GM06990 (cell line): Measurements from ENCODE around the gene CNOT2.

Experiments used
- DNase-seq: peaks from one replicate; pipeline ENCODE4 v3.0.0-alpha.2; 2011; ENCODE audit not compliant: insufficient read length; ENCODE audit errors: extremely low read depth
- H3K27me3 ChIP-seq: replicated peaks from 2 replicates; pipeline ENCODE4 v1.6.0; 2011; ENCODE audit warnings: low read length; ENCODE audit not compliant: control insufficient read depth, insufficient read depth
- H3K36me3 ChIP-seq: 2 replicates; pipeline ENCODE4 v1.5.1; 2011; ENCODE audit warnings: low read length; ENCODE audit not compliant: control insufficient read depth, insufficient read depth
- H3K4me3 ChIP-seq: replicated peaks from 2 replicates; pipeline ENCODE4 v1.5.1; 2011; ENCODE audit warnings: low read depth, mild to moderate bottlenecking, control low read depth, low read length
- TF ChIP-seq, protein P1 (sequence below): IDR thresholded peaks from 2 replicates; pipeline ENCODE4 v1.5.1; 2011; ENCODE audit warnings: low read length, control low read depth, mild to moderate bottlenecking, inconsistent platforms; ENCODE audit not compliant: insufficient read depth, poor library complexity, severe bottlenecking

CNOT2 gene

DNA sequence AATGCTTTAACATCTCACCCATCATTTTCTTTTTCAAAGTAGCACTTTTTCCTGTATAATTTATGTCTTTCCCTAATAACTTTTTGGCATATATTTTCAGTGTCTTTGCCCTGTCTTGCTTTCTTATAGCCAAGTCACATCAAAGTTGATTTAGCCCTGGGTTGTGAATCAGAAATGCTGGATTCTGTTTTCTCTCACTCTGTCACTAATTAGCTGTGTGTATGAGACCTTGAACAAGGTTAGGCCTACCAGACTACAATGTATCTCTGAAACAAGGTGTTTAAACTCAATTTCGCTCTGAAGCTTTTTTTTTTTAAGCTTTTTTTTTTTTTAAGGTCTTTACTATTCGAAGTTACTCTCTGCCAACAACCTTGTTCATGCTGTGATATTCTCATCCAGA is 25.7 kb downstream of the CNOT2 start:
- TF ChIP-seq, protein P1, sequence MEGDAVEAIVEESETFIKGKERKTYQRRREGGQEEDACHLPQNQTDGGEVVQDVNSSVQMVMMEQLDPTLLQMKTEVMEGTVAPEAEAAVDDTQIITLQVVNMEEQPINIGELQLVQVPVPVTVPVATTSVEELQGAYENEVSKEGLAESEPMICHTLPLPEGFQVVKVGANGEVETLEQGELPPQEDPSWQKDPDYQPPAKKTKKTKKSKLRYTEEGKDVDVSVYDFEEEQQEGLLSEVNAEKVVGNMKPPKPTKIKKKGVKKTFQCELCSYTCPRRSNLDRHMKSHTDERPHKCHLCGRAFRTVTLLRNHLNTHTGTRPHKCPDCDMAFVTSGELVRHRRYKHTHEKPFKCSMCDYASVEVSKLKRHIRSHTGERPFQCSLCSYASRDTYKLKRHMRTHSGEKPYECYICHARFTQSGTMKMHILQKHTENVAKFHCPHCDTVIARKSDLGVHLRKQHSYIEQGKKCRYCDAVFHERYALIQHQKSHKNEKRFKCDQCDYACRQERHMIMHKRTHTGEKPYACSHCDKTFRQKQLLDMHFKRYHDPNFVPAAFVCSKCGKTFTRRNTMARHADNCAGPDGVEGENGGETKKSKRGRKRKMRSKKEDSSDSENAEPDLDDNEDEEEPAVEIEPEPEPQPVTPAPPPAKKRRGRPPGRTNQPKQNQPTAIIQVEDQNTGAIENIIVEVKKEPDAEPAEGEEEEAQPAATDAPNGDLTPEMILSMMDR = no peak
- DNase-seq = no peak
- no peak overlapping the region for H3K4me3 ChIP-seq
- no peaks in the 10 kb centered on the region for H3K27me3 ChIP-seq
- H3K36me3 ChIP-seq = no peaks in the 10 kb centered on the region

- TF ChIP-seq, protein P1 = no peak
- DNase-seq = no peak
- Histone ChIP-seq H3K36me3 (no peaks in the 10 kb centered on the region), H3K4me3 (no peak overlapping the region), H3K27me3 (no peaks in the 10 kb centered on the region)
Observed at GRCh38 chr12:70270108-70270507, 26.9 kb downstream of the CNOT2 start.

DNA sequence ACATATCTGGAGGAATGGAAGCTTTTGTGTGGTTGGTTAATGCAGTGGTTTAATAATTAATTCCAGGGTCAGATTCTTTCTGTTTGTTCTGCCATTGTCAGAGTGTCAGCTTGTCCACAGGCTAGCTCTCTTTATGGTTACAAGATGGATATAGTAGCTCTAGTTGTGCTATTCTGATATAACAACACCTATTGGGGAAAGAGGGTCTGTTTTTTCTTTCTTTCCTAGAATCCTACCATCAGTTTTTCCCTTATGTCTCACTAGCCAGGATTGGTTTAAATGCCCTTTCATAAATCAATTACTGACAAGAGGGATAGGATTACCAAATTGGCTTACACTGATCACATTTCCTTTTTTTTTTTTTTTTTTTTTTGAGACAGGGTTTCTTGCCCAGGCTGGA is 27.8 kb downstream of the CNOT2 start:
- no peaks in the 10 kb centered on the region for H3K27me3 ChIP-seq
- DNase-seq = no peak
- no peaks in the 10 kb centered on the region for H3K36me3 ChIP-seq
- TF ChIP-seq, protein P1 = no peak
- no peak overlapping the region for H3K4me3 ChIP-seq

GRCh38 chr12:70272510-70272909 is 29.3 kb downstream of the CNOT2 start:
- no peak overlapping the region for H3K4me3 ChIP-seq
- DNase-seq = no peak
- H3K27me3 ChIP-seq = no peaks in the 10 kb centered on the region
- TF ChIP-seq, protein P1 = no peak
- no peaks in the 10 kb centered on the region for H3K36me3 ChIP-seq

DNA sequence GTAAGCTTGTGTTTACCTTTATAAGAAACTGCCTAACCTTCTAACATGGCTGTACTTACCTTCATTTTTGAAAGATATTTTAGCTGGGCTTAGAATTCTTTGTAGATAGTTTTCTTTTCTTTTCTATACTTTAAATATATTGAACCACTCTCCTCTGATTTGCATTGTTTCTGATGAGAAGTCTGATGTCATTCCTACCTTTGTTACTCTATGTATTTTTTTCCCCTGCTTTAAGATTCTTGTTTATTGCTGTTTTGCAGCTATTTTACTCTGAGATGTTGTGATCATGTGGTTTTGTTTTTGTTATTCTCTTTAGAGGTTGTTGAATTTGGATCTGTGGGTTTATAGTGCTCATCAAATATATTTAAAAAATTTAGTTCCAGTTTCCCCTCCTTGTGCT is 31.8 kb downstream of the CNOT2 start:
- H3K36me3 ChIP-seq = no peaks in the 10 kb centered on the region

DNA sequence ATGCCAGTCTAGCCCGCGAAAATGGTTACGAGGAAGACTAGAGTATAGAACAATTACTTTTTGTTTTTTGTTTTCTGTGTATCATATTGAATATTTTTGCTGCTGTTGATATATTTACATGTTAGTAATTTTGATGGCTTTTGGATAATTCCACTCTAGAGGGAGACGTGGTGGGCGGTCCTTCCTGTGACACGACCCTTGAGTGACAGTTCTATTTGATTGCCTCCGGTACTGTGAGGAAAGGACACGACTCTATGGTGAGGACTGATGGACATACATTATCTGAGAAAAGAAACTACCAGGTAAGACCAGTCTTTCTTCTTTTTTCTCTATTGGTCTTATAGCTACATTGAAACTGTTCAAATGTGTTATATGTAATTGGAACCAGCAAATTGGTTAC is 34.7 kb downstream of the CNOT2 start:
- Histone ChIP-seq H3K27me3 (no peaks in the 10 kb centered on the region), H3K36me3 (no peaks in the 10 kb centered on the region), H3K4me3 (no peak overlapping the region)
- DNase-seq = no peak
- TF ChIP-seq, protein P1 = no peak

More for the DNA sequence above, 31.8 kb downstream of the CNOT2 start:
- Histone ChIP-seq H3K27me3 (no peaks in the 10 kb centered on the region), H3K4me3 (no peak overlapping the region)
- TF ChIP-seq, protein P1 = no peak
- no peak for DNase-seq
